ENCODE data around the gene FNDC3B.

The FNDC3B gene

DNA sequence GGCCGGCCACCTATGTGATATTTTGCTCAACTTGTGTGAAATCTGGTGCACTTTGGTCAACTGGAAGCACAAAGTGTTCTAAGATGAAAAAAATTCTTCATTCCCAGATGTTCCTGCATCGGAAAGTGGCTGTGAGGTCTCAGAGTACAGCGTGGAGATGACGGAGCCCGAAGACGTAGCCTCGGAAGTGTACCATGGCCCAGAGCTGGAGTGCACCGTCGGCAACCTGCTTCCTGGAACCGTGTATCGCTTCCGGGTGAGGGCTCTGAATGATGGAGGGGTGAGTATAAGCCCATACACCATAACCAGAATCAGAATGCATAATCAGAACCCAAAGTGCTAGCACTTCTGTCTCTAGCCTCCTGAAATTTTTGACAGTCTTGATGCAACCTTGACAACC, 304.6 kb downstream of the FNDC3B start:
- no peak for TF ChIP-seq SIN3A (IDR thresholded peaks at IDR 0.05; ENCODE audit: borderline replicate concordance, insufficient read depth, low read length)
- no peak for TF ChIP-seq FOXP2 (optimal IDR thresholded peaks at IDR 0.05; ENCODE audit: borderline replicate concordance, extremely low read depth, extremely low read length, insufficient read depth)
- no peak for TF ChIP-seq REST (IDR thresholded peaks at IDR 0.05; ENCODE audit: insufficient read depth in 1 of 2, low read depth in 2 of 2, low read length in 2 of 2)
- TF ChIP-seq POLR2AphosphoS5 (IDR thresholded peaks at IDR 0.05; ENCODE audit: low read depth, low read length): no peak
- no peak for TF ChIP-seq TAF1 (IDR thresholded peaks at IDR 0.05; ENCODE audit: borderline replicate concordance, insufficient read depth, low read length)

DNA sequence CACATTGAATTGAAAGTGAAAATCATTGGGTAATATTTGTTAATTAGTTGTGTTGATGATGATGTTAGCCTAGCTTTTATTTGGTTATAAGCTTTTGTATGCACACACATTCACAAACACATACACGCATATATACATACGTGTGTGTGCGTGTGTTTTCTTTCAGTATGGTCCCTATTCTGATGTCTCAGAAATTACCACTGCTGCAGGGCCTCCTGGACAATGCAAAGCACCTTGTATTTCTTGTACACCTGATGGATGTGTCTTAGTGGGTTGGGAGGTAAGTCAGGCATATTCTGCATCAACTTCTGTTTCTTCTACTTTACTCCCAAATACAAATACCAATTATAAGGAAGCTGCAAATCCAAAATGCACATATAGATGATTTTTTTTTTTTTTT, 306.8 kb downstream of the FNDC3B start:
- TF ChIP-seq TAF1 (IDR thresholded peaks at IDR 0.05; ENCODE audit: borderline replicate concordance, insufficient read depth, low read length) (no peak), POLR2AphosphoS5 (IDR thresholded peaks at IDR 0.05; ENCODE audit: low read depth, low read length) (no peak), FOXP2 (optimal IDR thresholded peaks at IDR 0.05; ENCODE audit: borderline replicate concordance, extremely low read depth, extremely low read length, insufficient read depth) (no peak), REST (IDR thresholded peaks at IDR 0.05; ENCODE audit: insufficient read depth in 1 of 2, low read depth in 2 of 2, low read length in 2 of 2) (no peak), SIN3A (IDR thresholded peaks at IDR 0.05; ENCODE audit: borderline replicate concordance, insufficient read depth, low read length) (no peak)

GRCh38 chr3:172347895-172348679, 308.7 kb downstream of the FNDC3B start:
- no peak for TF ChIP-seq POLR2AphosphoS5 (IDR thresholded peaks at IDR 0.05; ENCODE audit: low read depth, low read length)
- TF ChIP-seq TAF1 (IDR thresholded peaks at IDR 0.05; ENCODE audit: borderline replicate concordance, insufficient read depth, low read length): no peak
- no peak for TF ChIP-seq SIN3A (IDR thresholded peaks at IDR 0.05; ENCODE audit: borderline replicate concordance, insufficient read depth, low read length)
- TF ChIP-seq REST (IDR thresholded peaks at IDR 0.05; ENCODE audit: insufficient read depth in 1 of 2, low read depth in 2 of 2, low read length in 2 of 2): no peak
- TF ChIP-seq FOXP2 (optimal IDR thresholded peaks at IDR 0.05; ENCODE audit: borderline replicate concordance, extremely low read depth, extremely low read length, insufficient read depth): no peak

DNA sequence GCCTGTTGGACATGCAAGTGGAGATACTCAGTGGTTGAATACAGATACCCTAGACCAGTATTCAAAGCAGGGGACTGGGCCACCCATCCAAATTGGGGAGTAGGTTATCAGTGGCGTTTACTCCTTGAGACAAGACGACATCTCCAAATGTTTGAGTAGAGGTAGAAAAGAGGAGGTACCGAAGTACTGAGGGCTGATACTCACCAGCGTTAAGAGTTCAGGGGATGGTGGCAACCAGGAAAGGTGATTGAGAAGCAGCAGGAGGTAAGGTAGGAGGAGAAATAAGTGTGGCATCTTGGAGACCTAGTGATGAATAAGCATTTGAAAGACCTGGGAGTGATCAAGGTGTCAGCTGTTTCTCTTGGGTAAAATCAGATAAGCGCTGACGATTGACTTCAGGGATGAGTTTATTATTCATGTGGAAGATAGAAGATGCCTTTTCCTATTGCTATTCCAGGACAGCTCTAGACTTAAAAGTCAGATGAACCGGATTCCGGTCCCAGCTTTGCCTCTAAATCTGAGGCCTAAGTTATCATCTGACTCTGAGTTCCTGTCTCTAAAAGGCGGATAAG, 312.6 kb downstream of the FNDC3B start:
- TF ChIP-seq REST (IDR thresholded peaks at IDR 0.05; ENCODE audit: insufficient read depth in 1 of 2, low read depth in 2 of 2, low read length in 2 of 2) (no peak), FOXP2 (optimal IDR thresholded peaks at IDR 0.05; ENCODE audit: borderline replicate concordance, extremely low read depth, extremely low read length, insufficient read depth) (no peak)

Measured in PFSK-1 (cell line).